GM12865 (cell line): ENCODE results near the gene ZNF48.

Experiments
- DNase-seq: peaks from one replicate; pipeline ENCODE4 v3.0.0; 2010; ENCODE audit warnings: low read depth
- H3K4me3 ChIP-seq: 2 replicates; pipeline ENCODE4 v1.5.1; 2011; ENCODE audit warnings: mild to moderate bottlenecking, low read depth, low read length, control low read depth
- TF ChIP-seq, protein P1 (sequence below): IDR thresholded peaks from 2 replicates; pipeline ENCODE4 v1.5.1; 2011; ENCODE audit warnings: low read length, control low read depth, low read depth, inconsistent platforms; ENCODE audit not compliant: insufficient read depth; ENCODE audit errors: missing control alignments

Gene ZNF48

DNA sequence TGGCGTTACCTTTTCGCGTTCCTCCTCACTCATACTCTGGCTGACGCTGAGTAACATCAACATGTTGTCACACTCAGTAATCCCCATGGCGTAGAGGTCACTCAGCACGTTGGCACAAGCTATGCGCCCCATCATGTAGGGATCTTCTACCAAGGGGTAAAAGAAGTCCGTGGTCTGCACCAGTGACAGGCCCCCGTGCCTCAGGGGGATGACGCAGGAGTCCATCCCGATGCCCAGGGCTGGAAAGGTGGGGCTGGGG is 49.9 kb downstream of the ZNF48 start:
- DNase-seq, result no peak
- H3K4me3 ChIP-seq, result peak overlapping the region; percentile 53
- TF ChIP-seq, protein P1, sequence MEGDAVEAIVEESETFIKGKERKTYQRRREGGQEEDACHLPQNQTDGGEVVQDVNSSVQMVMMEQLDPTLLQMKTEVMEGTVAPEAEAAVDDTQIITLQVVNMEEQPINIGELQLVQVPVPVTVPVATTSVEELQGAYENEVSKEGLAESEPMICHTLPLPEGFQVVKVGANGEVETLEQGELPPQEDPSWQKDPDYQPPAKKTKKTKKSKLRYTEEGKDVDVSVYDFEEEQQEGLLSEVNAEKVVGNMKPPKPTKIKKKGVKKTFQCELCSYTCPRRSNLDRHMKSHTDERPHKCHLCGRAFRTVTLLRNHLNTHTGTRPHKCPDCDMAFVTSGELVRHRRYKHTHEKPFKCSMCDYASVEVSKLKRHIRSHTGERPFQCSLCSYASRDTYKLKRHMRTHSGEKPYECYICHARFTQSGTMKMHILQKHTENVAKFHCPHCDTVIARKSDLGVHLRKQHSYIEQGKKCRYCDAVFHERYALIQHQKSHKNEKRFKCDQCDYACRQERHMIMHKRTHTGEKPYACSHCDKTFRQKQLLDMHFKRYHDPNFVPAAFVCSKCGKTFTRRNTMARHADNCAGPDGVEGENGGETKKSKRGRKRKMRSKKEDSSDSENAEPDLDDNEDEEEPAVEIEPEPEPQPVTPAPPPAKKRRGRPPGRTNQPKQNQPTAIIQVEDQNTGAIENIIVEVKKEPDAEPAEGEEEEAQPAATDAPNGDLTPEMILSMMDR, result no peak

DNA sequence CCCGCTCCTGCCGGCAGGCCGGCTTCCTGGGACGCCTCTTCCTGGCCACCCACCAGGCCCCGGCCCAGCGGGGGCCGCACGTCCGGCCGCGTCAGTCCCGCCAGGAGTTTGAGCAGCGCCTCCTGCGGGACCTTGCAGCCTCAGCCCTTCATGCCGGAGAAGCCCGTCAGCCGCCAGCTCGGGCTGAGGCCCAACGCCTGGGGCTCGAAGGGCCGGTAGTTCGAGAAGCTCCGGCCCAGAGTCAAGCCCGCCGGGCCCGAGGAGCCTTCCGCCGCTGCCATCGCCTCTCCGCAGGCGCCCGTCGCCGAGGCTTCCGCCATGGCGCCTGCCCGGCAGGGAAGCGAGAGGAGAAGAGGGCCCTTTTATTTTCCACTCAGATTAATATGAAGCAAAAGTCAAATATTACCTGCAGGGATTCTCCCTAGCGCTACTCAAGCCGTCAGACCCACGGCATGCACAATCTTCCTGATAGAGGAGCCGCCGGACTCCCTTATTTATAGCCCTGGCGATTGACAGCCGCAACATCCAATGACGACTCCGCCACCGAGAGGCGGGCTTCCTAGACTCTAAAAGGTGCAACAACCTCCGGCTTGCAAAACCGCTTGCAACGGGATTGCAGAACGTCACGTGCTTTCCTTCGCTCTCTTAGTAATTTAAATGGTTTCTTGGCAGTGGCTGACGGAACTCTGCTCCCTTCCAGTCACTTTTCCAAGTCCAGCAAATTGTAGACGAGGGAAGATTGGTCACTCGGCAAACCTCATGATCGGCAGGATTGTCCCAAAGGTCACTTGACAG is 50.4 kb downstream of the ZNF48 start, which contains the start of gene SEPHS2:
Gene SEPHS2 (minus strand): TSS at position 467 of the 795 bp plus-strand sequence. CDS start 147 bp downstream, at position 320.
- TF ChIP-seq, protein P1, result peak; percentile 46
- DNase-seq, result peak; percentile 99
- H3K4me3 ChIP-seq, result peak within 1 kb of the TSS; percentile 53

DNA sequence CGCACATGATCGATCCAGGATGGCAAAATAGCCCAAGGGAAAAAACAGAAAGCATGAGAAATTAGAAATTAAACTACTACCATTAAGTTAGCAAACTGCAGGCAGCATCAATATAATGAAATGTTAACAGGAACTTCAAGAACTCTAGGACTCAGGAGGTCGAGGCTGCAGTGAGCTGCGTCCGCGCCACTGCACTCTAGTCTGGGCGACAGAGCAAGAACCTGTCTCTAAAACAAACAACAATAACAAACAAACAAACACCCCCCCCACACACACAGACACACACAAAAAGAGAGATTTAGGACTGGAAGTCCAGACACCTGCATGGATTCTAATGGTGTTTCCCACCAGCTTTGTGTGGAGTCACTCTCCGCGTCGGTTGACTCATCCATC is 51.0 kb downstream of the ZNF48 start:
- no peak for DNase-seq
- TF ChIP-seq, protein P1, result no peak
- peak overlapping the region; percentile 53 for H3K4me3 ChIP-seq

DNA sequence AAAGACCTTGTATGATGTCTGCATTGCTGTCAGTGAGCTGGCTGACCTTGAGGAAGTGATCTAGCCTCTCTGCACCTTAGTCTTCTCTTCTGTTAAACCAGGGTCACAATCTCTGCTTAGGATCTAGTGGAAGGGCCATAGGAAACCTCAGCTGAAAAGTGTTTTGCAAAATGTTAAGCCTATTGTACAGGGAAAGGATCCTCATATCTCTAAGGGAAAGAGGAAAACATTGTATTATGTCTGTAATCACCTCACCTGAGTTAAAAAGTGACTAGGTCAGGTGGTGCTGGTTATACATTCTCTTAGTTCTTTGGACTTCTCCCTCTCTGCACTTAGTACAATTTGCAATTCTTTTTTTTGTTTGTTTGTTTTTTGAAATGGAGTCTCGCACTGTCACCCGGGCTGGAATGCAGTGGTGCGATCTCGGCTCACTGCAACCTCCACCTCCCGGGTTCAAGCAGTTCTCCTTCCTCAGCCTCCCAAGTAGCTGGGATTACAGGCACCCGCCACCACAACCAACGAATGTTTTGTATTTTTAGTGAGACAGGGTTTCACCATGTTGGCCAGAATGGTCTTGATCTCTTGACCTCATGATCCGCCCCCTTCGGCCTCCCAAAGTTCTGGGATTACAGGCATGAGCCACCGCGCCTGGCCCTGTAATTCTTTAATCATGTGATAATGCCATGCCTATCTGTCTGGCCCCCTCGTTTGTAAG is 52.4 kb downstream of the ZNF48 start:
- TF ChIP-seq, protein P1, result no peak
- H3K4me3 ChIP-seq, result no peak overlapping the region

DNA sequence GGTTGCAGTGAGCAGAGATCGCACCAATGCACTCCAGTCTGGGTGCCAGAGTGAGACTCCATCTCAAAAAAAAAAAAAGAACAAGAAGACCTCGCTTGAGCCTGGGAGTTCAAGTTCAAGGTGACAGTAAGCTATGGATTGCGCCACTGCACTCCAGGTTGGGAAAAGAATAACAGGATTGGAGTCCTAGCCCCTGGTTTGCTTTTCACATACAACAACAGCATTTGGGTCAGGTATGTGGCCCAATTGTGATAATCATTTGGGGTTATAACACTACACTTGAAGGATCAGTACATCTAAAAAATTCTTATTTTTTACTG is 53.9 kb downstream of the ZNF48 start:
- DNase-seq, result no peak
- TF ChIP-seq, protein P1, result no peak
- H3K4me3 ChIP-seq, result no peak overlapping the region

More for the DNA sequence above, 52.4 kb downstream of the ZNF48 start:
- no peak for DNase-seq
